Measurements from ENCODE around the gene ASPRV1. TPM values are rescaled to one million over a fixed set of nuclear protein-coding genes. Genes with fewer than 3 reads are reported as not detected.

The ASPRV1 gene
- total and polyA plus RNA-seq, 3 donors from 2014 or later: 3.5 to 9.2 (median 8.2) TPM

GRCh38 chr2:70007151-70007550, 45.7 kb upstream of the ASPRV1 start:
- Histone ChIP-seq H3K27me3 (no peaks in the 10 kb centered on the region), H3K4me3 (no peak overlapping the region), H3K36me3 (ENCODE audit: low read depth, missing control alignments) (no peaks in the 10 kb centered on the region), H3K9me3 (no peaks in the 10 kb centered on the region), H3K27ac (no peak overlapping the region), H3K4me1 (no peaks in the 10 kb centered on the region)
- TF ChIP-seq CTCF (IDR thresholded peaks at IDR 0.05): no peak
- TF ChIP-seq POLR2A (IDR thresholded peaks at IDR 0.05): no peak
- 91 to 93% methylated on average over 13 of the region's 13 CpGs for WGBS, 2 donors
- DNase-seq: no peak
- intact Hi-C loops (cut with DNase I; ENCODE audit: low total_unique reads): no loop called here

GRCh38 chr2:70006447-70006784, 45.0 kb upstream of the ASPRV1 start:
- intact Hi-C loops (cut with DNase I; ENCODE audit: low total_unique reads): no loop called here
- DNase-seq: no peak
- Histone ChIP-seq H3K4me1 (no peaks in the 10 kb centered on the region), H3K4me3 (no peak overlapping the region), H3K9me3 (no peaks in the 10 kb centered on the region), H3K27me3 (no peaks in the 10 kb centered on the region), H3K36me3 (ENCODE audit: low read depth, missing control alignments) (no peaks in the 10 kb centered on the region), H3K27ac (no peak overlapping the region)
- TF ChIP-seq CTCF (IDR thresholded peaks at IDR 0.05) (no peak), POLR2A (IDR thresholded peaks at IDR 0.05) (no peak)
- 71% methylated on average over 1 of the region's 1 CpG; no CpG with 5 or more reads in 1 of the 2 donors for WGBS, 2 donors

- H3K27ac ChIP-seq: no peak overlapping the region
- TF ChIP-seq POLR2A (IDR thresholded peaks at IDR 0.05) (no peak), CTCF (IDR thresholded peaks at IDR 0.05) (no peak)
- H3K27me3 ChIP-seq: no peaks in the 10 kb centered on the region
- WGBS, 2 donors: 81 to 86% methylated on average over 3 to 6 of the region's 6 CpGs
- H3K4me3 ChIP-seq: no peak overlapping the region
- DNase-seq: no peak
- H3K4me1 ChIP-seq: no peaks in the 10 kb centered on the region
- no peaks in the 10 kb centered on the region for H3K9me3 ChIP-seq
- intact Hi-C loops (cut with DNase I; ENCODE audit: low total_unique reads): no loop called here
- no peaks in the 10 kb centered on the region for H3K36me3 ChIP-seq (ENCODE audit: low read depth, missing control alignments)
These were observed 44.5 kb upstream of the ASPRV1 start for GRCh38 chr2:70005752-70006446.

- 87 to 94% methylated on average over 2 of the region's 2 CpGs for WGBS, 2 donors
- no peaks in the 10 kb centered on the region for H3K9me3 ChIP-seq
- H3K4me3 ChIP-seq: no peak overlapping the region
- intact Hi-C loops (cut with DNase I; ENCODE audit: low total_unique reads): no loop called here
- DNase-seq: no peak
- no peaks in the 10 kb centered on the region for H3K36me3 ChIP-seq (ENCODE audit: low read depth, missing control alignments)
- TF ChIP-seq CTCF (IDR thresholded peaks at IDR 0.05) (no peak), POLR2A (IDR thresholded peaks at IDR 0.05) (no peak)
- H3K27ac ChIP-seq: no peak overlapping the region
- no peaks in the 10 kb centered on the region for H3K27me3 ChIP-seq
- no peaks in the 10 kb centered on the region for H3K4me1 ChIP-seq
These were observed 43.8 kb upstream of the ASPRV1 start for GRCh38 chr2:70005216-70005615.

Data from testis (tissue), 3 donors.